Stimulated activated CD4-positive, alpha-beta T cell treated with anti-CD3 and anti-CD28 coated beads, Interleukin-4, amount 100 ng/mL, for 48 hours (primary cell): ENCODE results near the gene TSHR.
A peak's percentile ranks its signal among the peaks of the same experiment; 100 is the strongest.
"Not testable (repeated sequence)": the region's sequence is repeated elsewhere in the genome, so short reads cannot be mapped to it uniquely, and the experiment has no call there.

ENCODE experiments used
- DNase-seq, 2 donors: peaks; one replicate each; pipeline ENCODE4 v3.0.0-alpha.2; 2020; ENCODE audit warnings: low read depth in 2 of 2

The TSHR gene

DNA sequence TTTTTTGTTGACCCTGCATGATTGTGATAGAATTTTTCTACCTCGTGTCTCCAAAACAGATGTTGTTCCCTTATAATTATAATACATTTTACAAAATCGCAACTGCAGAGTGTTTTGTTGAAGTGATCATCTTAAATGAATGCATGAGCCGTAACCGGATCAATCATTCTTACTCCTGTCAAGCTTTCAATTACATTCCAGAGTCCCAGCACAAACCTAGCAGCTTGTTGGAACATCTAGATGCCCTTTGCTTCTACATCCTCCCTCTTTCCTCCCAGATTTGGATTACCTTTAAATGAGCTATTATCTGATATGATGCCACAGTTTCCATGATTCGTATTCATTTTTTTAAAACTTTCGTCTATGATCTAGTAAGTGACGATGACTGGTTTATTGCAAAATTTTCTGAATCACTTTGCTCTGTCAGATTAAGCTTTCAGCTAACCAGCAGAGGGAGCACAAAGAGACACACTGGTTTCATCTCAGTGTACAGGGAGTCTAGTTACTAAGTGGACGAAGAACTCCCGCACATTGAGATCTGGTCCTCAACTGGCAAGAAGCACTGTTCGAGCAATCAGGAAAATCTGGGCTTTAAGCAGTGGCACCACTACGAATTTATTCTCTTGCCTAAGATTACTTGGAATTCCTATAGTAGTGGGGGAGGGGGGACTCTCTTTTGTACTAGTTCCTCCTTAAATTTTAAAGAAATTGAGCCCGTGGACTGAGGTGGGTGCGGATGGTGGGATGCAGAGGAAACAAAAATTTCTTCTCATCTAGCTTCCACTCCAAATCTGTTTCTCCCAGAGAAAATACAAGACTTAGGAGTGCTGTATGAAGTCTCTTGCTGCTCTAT is 40.9 kb downstream of the TSHR start:
- DNase-seq, result peak in 1 of 2 donors; percentile 13

DNA sequence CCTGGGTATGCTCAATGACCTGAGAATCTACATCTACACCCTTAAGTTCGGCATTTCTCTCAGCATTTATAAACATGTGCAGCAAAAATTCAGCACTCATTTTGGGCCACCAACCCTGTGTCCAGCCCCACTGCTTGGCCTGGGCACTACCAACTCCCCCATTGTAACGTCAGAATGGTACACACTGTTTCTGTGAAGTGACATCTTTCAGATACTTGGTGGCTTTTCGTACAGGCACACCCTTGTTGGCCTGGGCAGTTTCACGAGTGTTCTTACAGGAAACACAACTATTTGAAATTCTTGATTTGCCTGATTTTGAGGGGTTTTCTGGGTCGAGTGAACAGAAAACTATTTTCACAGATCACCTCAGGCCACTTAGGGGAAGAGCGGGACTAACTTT is 46.0 kb downstream of the TSHR start:
- no peak for DNase-seq

DNA sequence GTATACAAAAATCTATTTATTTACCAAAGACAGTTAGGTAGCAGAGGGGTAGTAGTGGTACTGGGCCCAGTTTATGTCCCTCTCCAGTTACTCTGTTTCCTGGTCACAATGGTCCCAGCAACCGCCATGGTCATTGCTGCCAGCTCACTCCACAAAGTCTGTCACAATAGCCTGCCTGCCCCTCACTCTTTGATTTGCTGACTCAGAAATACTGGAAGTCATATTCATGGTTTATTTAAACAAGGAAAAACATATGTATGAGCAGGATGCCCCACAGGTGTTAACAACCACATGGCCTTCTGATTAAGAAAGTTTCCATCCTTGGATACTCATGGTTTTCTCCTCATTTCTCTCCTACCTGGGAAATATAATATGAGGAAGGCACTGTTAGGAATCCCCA is 49.2 kb downstream of the TSHR start:
- no peak for DNase-seq

- DNase-seq, result no peak
Measured at GRCh38 chr14:81005540-81006228, 50.3 kb downstream of the TSHR start.

GRCh38 chr14:81006266-81006665 is 50.8 kb downstream of the TSHR start:
- DNase-seq, result no peak

DNA sequence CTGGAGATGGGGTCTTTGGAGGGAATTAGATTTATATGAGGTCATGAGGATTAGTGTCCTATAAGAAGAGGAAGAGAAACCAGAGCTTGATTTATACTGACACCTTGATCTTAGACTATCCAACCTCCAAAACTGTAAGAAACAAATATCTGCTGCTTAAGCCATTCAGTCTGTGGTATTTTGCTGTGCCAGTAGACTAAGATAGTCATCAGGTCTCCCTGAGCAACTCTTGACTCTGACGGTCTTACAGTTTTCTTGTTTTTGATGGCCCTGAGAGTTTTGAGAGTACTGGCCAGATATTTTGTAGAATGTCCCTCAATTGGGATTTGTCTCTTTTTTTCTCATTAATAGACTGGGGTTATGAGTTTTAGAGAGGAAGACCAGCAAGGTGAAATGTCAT is 51.7 kb downstream of the TSHR start:
- no peak for DNase-seq

GRCh38 chr14:81009346-81009745 is 53.9 kb downstream of the TSHR start:
- DNase-seq, result no peak

DNA sequence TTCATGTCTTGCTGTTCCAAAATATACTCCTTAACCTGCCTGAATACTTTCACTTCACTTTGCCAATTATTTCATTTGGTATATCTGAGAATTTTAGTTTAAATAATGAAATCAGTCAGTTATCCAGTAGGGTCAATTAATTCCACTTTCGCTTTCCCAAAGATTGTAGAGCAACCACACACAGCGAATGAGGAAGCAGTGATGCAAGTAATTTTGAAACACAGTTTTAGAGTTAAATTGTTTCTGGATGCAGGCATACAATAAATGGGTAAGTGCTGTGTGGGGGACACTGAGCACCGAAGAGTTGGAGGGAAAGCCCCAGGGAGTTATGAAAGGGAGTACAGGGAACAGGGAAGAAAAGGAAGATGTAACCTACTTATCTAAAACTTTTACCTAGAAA is 62.8 kb downstream of the TSHR start:
- no peak for DNase-seq

- no peak for DNase-seq
Measured at GRCh38 chr14:81018684-81019083, 63.3 kb downstream of the TSHR start.

GRCh38 chr14:81019113-81019512 is 63.7 kb downstream of the TSHR start:
- not testable (repeated sequence) for DNase-seq

- DNase-seq, result no peak
Measured at GRCh38 chr14:81023095-81023710, 67.8 kb downstream of the TSHR start.

GRCh38 chr14:81028461-81028860 is 73.0 kb downstream of the TSHR start:
- no peak for DNase-seq

- DNase-seq, result no peak
Measured at GRCh38 chr14:81031488-81031887, 76.1 kb downstream of the TSHR start.

DNA sequence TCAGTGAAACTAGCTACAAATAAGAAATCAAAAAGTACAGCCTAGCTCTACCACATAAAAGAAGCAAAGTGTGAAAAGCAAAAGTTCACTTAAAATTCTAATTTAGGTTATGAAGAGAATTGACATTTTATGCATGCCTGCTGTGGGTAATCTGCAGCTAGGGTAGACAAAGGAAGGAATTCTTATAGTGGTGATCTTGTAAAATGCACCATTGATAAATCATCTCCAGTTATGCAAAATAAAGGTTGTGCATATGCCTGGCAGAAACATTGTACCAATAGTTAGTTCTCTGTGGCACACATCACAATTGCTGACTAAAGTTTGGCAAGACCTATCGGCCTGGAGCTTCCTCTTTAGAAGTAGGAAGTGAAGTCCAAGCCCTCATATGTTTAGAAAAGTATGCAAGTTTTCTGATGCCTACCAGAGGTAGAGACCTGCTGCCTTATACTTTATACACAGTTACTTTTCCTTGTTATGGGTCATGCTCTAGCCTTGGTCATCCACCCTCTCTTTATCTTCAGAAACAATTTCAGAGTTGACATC is 78.3 kb downstream of the TSHR start:
- no peak for DNase-seq

- DNase-seq, result no peak
Measured at GRCh38 chr14:81042438-81042837, 87.0 kb downstream of the TSHR start.

- no peak for DNase-seq
Measured at GRCh38 chr14:81051547-81051946, 96.1 kb downstream of the TSHR start.

DNA sequence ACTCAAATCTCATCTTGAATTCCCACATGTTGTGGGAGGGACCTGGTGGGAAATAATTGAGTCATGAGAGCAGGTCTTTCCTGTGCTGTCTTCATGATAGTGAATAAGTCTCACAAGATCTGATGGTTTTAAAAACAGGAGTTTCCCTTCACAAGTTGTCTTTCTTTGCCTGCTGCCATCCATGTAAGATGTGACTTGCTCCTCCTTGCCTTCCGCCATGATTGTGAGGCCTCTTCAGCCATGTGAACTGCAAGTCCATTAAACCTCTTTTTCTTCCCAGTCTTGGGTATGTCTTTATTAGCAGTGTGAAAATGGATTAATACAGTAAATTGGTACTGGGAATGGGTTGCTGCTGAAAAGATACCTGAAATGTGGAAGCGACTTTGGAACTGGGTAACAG is 98.6 kb downstream of the TSHR start:
- not testable (repeated sequence) for DNase-seq

DNA sequence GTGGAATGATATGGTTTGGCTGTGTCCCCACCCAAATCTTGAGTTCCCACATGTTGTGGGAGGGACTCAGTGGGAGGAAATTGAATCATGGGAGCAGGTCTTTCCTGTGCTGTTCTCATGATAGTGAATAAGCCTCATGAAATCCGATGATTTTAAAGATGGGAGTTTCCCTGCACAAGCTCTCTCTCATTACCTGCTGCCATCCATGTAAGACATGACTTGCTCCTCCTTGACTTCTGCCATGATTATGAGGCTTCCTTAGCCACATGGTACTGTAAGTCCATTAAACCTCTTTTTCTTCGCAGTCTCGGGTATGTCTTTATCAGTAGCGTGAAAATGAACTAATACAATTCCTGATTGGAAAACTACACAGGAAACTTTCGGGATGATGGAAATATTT is 100.5 kb downstream of the TSHR start:
- DNase-seq, result no peak

DNA sequence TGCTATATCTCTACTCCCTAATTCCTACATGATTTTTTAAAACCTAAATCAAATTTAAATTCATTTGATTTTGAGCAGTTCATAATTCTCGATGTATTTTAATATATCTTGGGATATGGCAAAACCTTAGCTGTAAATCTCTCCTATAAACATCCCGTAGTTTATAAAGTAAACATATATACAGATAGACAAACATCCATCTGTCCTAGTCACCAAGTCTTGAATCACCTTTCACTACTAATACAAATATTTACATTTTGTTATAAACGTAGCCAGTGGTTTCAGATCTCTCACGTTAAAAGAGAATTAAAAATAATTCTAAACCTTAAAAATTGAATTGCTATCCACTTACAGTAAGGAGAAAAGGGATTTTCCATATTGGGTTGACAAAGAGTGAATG is 107.0 kb downstream of the TSHR start:
- DNase-seq, result no peak

- DNase-seq, result no peak
Measured at GRCh38 chr14:81062816-81063215, 107.4 kb downstream of the TSHR start.

DNA sequence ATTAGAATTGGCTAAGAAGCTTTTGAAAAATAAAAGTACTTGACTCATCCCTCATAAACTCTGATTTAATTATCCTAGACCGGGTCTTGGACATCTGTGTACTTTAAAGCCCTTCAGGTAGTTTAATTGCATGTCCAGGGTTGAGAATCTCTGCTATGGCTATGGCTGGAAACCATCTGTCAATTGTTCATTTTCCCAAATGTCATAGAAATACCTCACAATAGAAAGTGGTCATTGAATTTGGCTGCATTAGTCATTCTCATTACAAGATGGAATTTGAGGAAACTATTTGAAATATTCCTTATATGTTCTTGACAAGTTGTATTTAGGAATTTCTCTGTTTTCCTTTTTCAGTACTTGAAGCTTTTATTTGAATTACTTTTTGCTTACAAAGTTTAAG is 111.3 kb downstream of the TSHR start:
- DNase-seq, result no peak

GRCh38 chr14:81067156-81067555 is 111.7 kb downstream of the TSHR start:
- DNase-seq, result no peak
